ELF-1 (cell line): ENCODE measurements around the gene CYP2A13.
A peak's percentile ranks its signal among the peaks of the same experiment; 100 is the strongest.
"Not testable (repeated sequence)": the region's sequence is repeated elsewhere in the genome, so short reads cannot be mapped to it uniquely, and the experiment has no call there.

ENCODE experiments used
- DNase-seq: peaks from one replicate; pipeline ENCODE4 v3.0.0-alpha.2; 2016; ENCODE audit warnings: low read depth, low spot score

The CYP2A13 gene, protein sequence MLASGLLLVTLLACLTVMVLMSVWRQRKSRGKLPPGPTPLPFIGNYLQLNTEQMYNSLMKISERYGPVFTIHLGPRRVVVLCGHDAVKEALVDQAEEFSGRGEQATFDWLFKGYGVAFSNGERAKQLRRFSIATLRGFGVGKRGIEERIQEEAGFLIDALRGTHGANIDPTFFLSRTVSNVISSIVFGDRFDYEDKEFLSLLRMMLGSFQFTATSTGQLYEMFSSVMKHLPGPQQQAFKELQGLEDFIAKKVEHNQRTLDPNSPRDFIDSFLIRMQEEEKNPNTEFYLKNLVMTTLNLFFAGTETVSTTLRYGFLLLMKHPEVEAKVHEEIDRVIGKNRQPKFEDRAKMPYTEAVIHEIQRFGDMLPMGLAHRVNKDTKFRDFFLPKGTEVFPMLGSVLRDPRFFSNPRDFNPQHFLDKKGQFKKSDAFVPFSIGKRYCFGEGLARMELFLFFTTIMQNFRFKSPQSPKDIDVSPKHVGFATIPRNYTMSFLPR

DNA sequence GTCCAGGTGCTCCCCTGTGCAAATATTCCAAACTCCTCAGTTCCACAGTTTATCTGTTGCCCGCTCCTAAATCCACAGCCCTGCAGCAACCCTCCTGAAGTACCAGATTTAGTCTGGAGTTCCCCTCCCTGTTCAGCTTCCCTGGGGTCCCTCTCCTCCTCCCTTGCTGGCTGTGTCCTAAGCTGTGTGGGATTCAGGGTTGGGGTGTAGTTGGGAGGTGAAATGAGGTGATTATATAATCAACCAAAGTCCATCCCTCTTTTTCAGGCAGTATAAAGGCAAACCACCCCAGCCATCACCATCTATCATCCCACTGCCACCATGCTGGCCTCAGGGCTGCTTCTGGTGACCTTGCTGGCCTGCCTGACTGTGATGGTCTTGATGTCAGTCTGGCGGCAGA, at the start of gene CYP2A13:
CYP2A13 (plus strand) TSS at position 301 of the 400 bp plus-strand sequence; CDS start at position 322, 21 bp downstream.
- DNase-seq: no peak

DNA sequence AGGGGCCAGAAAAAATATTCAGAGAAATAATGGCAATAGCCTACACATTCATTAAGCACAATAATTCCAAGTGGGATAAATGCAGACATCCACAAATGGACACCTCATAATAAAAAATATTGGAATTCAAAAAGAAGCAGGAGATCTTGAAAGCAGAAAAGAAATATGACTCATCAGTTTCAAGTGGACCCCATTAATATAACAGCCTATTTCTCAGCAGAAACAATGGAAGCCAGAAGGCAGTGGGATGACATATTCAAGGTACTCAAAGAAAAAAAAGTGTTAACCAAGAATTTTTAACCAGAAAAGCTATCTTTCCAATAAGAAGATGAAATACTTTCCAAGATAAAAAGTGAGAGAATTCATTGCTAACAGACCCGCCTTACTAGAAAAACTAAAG, 48.4 kb upstream of the CYP2A13 start:
- no peak for DNase-seq

DNA sequence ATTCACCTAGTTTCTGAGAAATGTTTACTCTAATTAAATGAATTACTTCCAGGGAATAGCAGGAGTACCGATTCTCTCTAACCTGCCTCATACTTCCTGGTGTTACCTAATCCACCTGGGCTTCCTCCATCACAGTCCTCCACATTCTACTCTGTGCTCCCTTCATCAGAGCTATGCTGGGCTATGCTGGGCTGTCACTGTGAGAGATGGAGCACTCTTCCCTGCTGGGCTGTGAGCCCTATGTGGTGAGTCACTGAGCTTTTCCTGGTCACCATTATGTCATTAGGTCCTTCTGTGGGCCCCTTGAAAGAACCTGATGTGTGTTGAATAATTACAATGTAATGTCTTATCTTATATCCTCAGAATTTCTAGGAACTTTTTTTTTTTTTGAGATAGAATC, 43.2 kb upstream of the CYP2A13 start:
- peak; percentile 14 for DNase-seq

DNA sequence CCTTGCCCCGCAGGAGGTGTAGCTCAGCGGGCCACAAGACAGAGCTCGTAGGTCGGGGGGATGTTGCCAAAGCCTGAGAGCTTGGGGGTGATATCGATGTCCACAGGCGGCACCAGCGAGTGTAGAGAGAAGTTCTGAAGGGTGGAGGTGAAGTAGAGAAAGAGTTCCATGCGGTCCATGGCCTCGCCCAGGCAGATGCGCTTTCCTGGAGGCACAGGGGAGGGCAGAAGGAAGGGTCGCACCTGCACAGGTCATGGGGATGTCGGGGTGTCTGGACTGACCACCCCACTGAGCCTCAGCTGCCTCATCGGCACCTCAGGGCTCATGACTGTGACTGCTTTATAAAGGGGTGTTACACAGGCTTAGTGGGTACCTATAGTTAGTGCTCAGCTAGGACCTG, 37.8 kb upstream of the CYP2A13 start:
- DNase-seq: no peak

DNA sequence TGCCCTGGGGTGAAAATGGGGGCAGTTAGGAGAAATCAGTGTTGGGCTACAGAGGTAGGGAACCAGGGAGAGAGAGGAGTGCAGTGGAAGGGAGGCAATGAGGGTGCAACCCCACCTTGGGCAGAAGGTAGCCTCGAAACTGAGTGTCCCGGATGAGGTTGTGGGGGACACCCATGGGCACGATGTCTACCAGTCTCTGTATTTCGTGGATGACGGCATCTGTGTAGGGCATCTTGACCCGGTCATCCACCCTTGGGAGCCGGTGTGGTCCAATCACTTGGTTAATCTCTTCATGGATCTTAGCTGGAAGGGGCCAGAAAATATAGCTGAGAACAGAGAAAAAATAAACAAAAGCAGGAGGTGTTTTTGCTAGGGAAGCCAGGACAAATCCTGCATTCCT, 36.1 kb upstream of the CYP2A13 start:
- DNase-seq: not testable (repeated sequence)

DNA sequence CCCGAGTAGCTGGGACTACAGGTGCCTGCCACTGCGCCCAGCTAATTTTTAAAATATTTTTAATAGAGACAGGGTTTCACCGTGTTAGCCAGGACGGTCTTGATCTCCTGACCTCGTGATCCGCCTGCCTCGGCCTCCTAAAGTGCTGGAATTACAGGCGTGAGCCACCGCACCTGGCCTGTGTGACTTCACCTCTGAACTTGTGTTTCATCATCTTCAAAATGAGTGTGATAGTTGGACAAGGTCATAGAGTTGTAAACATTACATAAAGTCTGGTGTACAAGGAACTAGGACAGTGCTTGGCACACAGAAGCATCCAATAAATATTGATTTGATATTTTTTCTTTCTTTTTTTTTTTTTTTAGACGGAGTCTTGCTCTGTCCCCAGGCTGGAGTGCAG, 34.9 kb upstream of the CYP2A13 start:
- DNase-seq: not testable (repeated sequence)

DNA sequence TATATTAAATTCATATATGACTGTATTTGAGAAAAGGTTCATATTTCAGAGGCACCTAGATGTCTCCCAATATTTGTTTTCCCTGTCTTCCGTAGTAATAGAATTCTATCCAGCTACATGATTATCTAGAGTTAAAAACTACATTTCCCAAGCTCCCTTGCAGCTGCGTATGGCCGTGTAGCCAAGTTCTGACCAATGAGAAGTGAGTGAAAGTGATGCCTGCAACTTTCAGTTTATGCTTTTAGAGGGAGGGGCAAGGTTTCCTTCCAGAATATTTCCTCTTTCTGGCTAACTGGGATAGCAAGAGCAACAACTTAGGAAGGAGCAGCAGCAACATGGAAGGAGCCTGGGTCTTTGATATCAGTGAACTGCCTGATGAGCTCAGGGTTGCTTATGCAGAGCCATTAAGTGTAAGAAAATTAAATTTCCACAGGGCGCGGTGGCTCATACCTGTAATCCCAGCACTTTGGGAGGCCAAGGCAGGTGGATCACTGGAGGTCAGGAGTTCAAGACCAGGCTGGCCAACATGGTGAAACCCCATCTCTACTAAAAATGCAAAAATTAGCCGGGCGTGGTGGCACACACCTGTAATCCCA, 23.2 kb upstream of the CYP2A13 start:
- DNase-seq: peak; percentile 7

DNA sequence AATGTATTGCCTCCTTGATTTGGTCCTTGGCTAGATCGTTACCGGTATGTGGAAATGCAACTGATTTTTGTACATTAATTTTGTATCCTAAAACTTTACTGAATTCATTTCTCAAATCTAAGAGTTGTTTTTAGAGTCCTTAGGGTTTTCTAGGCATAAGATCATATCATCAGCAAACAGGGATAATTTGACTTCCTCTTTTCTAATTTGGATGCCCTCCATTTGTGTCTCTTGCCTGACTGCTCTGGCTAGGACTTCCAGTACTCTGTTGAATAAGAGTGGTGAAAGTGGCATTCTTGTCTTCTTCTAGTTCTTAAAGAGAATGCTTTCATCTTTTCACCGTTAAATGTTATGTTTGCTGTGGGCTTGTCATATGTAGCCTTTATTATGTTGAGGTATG, 12.0 kb upstream of the CYP2A13 start:
- DNase-seq: no peak

DNA sequence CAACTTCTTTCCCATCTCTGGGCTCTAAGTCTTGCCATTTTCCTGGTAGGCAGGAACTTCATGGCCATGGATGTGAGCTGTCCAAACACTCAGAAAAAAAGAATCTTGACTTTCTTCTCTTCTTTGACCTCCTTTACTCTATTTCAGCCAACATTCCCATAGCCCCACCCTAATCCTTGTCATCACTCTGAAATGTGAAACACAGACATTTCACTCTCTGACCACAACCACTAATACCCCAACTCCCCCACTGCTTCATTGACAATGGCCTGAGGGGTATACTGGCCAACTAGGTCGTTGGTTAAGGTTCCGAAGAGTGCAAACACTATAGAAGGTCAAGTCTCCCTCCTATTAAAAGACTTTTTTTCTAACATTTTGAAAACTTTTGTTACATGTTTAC, 4.7 kb upstream of the CYP2A13 start:
- no peak for DNase-seq

DNA sequence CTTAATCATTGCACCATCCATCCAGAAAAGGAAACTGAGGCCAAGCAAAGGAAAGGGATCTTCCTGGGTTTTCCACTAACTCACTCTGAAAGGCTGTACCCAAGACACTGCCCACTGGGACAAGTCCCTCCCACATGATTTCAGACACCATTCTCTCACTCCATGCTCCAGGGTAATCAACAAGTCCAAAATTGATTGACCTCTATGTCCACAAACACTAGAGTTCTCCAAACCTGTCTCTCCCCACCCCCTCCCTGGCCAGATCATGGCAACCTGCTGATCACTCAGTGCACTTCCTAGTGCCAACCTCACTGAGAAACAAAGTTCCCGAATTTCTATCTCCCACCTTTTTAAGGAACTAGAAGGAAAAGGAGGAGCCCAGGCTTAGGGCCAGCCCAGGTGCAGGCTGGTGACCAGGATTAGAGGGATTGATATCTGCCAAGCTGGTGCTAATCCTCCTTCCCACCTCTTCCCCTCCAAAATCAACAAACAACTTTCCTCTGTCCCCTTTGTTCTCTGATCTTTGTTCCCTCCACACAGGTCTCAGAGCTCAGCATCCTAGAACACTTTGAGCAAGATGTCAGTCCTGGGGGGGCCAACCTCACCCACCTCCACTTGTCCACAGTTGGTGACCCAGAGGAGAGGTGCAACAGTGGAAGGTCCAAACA, 2.4 kb upstream of the CYP2A13 start:
- DNase-seq: no peak

DNA sequence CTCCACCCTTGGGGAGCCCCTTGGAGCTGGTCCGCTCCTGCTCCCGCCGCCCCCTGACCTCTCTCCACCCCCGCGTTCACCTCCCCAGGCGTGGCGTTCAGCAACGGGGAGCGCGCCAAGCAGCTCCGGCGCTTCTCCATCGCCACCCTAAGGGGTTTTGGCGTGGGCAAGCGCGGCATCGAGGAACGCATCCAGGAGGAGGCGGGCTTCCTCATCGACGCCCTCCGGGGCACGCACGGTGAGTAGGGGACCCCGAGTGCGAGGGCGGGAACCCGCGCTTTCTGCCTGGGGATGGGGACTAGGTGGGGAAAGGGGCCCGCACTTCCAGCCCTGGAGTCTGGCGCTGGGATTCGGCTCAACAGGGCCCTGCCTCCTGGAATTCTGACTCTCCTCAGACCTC, 1.7 kb downstream of the CYP2A13 start:
- DNase-seq: no peak

DNA sequence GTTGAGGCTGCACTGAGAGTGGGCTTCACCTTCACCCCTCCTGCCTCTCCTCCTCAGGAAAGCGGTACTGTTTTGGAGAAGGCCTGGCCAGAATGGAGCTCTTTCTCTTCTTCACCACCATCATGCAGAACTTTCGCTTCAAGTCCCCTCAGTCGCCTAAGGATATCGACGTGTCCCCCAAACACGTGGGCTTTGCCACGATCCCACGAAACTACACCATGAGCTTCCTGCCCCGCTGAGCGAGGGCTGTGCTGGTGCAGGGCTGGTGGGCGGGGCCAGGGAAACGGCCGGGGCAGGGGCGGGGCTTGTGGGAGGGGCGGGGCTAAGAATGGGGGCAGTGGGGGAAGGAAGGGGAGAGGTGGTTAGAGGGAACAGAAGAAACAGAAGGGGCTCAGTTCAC, 7.5 kb downstream of the CYP2A13 start:
- DNase-seq: no peak

DNA sequence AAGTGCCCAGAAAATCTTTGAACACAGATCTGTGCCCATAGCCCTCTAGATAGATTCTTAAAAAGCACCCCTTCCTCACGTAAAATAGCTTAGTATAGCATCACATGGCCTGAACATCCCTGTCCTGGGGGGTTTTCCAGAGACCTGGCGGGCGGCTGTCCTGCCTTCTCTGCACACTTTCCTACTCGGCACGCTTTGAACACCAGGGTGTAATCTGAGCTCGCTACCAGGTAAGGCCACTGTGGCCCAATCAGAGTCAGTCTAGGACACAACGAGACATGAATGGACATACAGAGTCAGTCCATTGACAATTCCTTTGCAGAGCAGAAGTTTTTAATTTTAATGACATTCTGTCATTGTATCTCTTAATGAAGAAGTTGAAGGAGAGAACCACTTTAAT, 8.1 kb downstream of the CYP2A13 start:
- DNase-seq: no peak

DNA sequence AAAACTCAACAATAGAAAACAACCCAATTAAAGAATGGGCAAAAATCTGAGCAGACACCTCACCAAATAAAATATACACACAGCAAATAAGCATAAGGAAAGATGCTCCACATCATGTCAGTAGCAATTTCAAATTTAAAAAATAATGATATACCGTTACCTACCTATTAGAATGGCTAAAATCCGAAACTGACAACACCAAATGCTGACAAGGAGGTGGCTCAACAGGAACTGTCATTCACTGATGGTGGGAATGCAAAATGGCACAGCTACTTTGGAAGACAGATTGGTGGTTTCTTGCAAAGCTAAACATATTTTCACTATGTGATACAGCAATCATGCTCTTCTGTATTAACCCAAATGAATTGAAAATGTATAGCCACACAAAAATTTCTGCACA, 9.1 kb downstream of the CYP2A13 start:
- DNase-seq: no peak

DNA sequence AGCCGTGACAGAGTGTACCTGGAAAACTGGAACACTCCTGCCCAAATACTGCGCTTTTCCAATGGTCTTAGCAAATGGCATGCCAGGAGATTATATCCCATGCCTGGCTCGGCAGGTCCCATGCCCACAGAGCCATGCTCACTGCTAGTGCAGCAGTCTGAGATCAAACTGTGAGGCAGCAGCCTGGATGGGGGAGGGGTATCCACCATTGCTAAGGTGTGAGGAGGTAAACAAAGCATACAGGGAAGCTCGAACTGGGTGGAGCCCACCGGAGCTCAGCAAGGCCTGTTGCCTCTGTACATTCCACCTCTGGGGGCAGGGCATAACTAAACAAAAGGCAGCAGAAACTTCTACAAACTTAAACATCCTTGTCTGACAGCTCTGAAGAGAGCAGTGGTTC, 10.5 kb downstream of the CYP2A13 start:
- DNase-seq: peak; percentile 69

DNA sequence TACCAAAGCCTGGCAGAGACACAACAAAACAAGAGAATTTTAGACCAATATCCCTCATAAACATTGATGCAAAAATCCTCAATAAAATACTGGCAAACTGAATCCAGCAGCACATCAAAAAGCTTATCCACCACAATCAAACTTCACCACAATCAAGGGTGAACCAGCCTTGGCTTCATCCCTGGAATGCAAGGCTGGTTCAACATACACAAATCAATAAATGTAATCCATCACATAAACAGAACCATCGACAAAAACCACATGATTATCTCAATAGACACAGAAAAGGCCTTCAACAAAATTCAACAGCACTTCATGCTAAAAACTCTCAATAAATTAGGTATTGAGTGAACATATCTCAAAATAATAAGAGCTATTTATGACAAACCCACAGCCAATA, 14.0 kb downstream of the CYP2A13 start:
- not testable (repeated sequence) for DNase-seq

DNA sequence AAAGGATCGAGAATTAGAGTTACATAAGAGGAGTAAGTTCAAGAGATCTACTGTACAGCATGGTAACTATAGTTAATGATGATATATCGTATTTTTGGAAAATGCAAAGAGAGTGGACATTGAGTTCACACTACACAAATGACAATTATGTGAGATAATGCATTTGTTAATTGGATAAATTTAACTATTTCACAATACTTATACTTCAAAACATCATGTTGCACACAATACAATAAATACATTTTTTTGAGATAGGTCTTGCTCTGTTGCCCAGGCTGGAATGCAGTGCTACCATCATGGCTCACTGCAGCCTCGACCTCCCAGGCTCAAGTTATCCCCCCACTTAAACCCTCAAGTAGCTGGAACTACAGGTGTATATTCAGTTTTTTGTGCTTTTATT, 17.9 kb downstream of the CYP2A13 start:
- no peak for DNase-seq

DNA sequence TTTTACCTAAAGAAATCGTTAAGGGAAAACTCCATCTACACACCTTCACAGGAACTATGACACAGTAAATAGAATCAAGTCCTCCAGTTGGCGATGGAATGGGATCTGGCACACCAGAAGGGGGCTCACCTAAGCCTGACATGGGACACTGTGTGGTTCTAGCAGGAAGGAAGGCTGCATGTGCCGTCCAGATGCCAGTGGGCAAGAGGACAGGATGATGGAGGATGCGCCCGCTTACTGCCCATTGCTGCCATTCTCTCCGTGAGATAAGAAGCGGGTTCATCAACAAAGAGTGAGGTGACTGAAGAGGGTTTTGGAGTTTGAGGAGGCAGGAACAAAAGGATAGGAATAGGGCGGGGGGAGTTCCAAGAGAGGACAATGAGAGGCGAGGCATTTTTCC, 23.0 kb downstream of the CYP2A13 start:
- DNase-seq: no peak

DNA sequence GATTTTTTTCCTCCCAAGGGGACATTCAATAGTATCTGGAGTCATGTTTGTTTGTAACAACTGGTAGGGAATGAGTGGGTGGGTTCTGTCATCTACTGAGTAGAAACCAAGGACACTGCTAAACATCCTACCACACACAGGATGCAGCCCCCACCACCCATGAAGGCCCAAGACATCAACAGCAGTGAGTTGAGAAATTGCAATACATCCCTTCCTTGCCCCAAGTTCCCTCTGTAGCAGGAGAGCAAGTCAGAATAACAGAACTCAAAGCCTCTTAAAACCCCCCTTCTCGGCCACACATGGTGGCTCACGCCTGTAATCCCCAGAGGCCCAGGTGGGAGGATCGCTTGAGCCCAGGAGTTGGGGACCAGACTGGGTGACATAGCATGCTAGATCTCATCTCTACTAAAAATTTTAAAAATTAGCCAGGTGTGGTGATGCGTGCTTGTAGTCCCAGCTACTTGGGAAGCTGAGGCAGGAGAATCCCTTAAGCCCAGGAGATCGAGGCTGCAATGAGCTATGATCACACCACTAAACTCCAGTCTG, 23.6 kb downstream of the CYP2A13 start:
- DNase-seq: no peak

DNA sequence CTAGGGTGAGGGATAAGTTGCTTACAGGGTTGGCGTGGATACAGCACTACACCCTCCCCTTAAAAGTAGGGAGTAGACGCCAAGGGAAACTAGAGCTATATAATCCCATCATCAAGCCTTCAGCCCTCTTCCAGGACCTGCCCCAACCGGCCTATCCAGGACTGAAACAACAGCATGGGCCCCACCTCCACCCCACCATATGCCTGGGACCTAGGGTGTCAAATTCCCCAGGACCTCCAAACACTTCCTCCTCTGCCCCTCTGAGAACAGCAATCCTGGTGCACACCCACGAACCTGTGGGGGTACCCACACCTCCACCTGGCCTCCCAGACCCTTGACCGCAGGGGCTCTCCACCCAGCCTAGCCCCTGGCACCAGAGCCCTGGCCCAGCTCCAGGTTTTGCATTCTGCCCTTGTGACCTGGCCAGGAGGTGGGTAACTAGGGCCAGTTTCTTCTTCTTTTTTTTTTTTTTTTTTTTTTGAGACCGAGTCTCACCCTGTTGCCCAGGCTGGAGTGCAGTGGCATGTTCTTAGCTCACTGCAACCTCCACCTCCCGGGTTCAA, 24.6 kb downstream of the CYP2A13 start:
- DNase-seq: no peak

DNA sequence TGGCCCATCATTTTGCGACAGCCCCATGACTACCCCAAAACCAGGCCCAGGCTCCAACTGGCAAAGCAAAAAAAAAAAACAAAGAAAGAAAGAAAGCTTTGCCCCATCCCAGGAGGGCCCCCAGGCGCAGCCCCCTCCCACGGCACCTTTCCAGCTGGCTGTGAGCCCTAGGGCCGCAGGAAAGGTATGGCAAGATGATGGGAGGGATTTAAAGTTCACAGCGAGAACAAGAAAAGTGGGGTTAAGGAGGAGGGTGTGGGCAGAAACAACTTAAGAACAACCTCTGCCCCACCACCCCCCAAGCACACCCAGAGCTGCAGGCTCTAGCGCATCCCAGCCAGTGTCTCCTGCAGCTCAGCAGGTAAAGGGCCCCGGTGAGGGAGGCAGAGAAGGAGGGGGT, 25.9 kb downstream of the CYP2A13 start, which contains the start of gene CYP2F1:
CYP2F1 (plus strand) TSS at position 301 of the 400 bp plus-strand sequence. CDS start 1,757 bp downstream, outside the sequence.
- DNase-seq: no peak

DNA sequence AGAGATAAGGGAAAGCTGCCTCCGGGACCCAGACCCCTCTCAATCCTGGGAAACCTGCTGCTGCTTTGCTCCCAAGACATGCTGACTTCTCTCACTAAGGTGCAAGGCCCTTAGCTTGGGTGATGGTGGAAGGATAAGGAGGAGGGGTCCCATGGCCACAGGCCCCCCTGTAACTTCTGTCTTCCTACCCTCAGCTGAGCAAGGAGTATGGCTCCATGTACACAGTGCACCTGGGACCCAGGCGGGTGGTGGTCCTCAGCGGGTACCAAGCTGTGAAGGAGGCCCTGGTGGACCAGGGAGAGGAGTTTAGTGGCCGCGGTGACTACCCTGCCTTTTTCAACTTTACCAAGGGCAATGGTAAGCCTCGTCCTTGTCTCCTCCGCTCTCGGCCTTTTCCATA, 28.0 kb downstream of the CYP2A13 start:
- DNase-seq: no peak
